ENCODE data around the gene SEL1L3.

- TF ChIP-seq CTCF (conservative IDR thresholded peaks at IDR 0.05) (no peak), ZFX (IDR thresholded peaks at IDR 0.05) (no peak)
Measured at GRCh38 chr4:25901030-25901430, 38.2 kb upstream of the SEL1L3 start.

All from C4-2B (cell line).